Ovary (tissue), 9 donors: ENCODE measurements around the gene BIRC3. TPM values are rescaled to one million over a fixed set of nuclear protein-coding genes. Genes with fewer than 3 reads are reported as not detected.

Experiments used
- DNase-seq, 5 donors: peaks; one replicate each; pipeline ENCODE4 v3.0.0-alpha.2; 2019 to 2020
- H3K27ac ChIP-seq, 2 donors: fragments of 200-600 bp; one replicate each; pipeline versions ENCODE4 v1.5.1 to v1.8.0; 2019 to 2022
- H3K27me3 ChIP-seq: fragments of 200-600 bp; one replicate; pipeline ENCODE4 v1.8.0; 2022
- H3K36me3 ChIP-seq: fragments of 200-600 bp; sonication (generic); one replicate; pipeline ENCODE4 v1.5.1; 2019
- H3K4me1 ChIP-seq: one replicate; pipeline ENCODE4 v1.8.1; 2013; ENCODE audit warnings: mild to moderate bottlenecking, moderate library complexity; ENCODE audit not compliant: insufficient read depth
- H3K4me3 ChIP-seq: fragments of 200-600 bp; sonication (generic); one replicate; pipeline ENCODE4 v1.5.1; 2017
- H3K9me3 ChIP-seq, 2 donors: fragments of 200-600 bp in 1 of 2; sonication (generic) in 1 of 2; one replicate each; pipeline versions ENCODE4 v1.5.1 to v1.8.1; 2013 to 2019; ENCODE audit warnings: mild to moderate bottlenecking in 1 of 2, moderate library complexity in 1 of 2
- EP300 ChIP-seq: sonication (generic); formaldehyde crosslinking; IDR thresholded peaks from one replicate; pipeline ENCODE4 v1.6.1; 2017; ENCODE audit warnings: antibody characterized with exemption
- POLR2A ChIP-seq: fragments of 450-650 bp; IDR thresholded peaks from one replicate; pipeline ENCODE4 v1.6.1; 2017; ENCODE audit warnings: antibody characterized with exemption, mild to moderate bottlenecking, moderate library complexity
- WGBS, 3 donors: extraction: QIAGEN DNeasy Blood & Tissue Kit in 1 of 3; methylation state at CpG; one replicate each; pipeline versions ENCODE4 v1.1.5 to v1.1.7; 2013 to 2017; 5-methylcytosine and 5-hydroxymethylcytosine counted together
- intact Hi-C, 4 donors: fragments of 100-400 bp; cut with DNase I; formaldehyde crosslinking; loops; one replicate each; pipeline versions ENCODE4 v1.11.0 to v1.15.1; 2022 to 2023
- polyA plus RNA-seq, 2 donors: library from polyadenylated mRNA; stranded (reverse); fragments of 200-250 nt in 1 of 2; fragments of 350-450 nt in 1 of 2; fragmentation: Illumina TruSeq in 1 of 2; extraction: RNeasy Lipid Tissue Mini Kit (QIAGEN cat#74804) in 1 of 2; gene quantifications; one replicate each; pipeline ENCODE4 v1.2.3, GENCODE V29; 2013 to 2014
- total RNA-seq, 7 donors: library from RNA; depleted of rRNA in 2 of 7; stranded (reverse); fragments of >200 nt in 2 of 7; fragmentation: NEBNext Ultra II Directional in 3 of 7; extraction: Animal tissue kit (Norgen Biotek cat#: 25700) in 3 of 7; gene quantifications; one replicate each; pipeline versions ENCODE4 v1.1.0 to v1.2.4, GENCODE V29; 2016 to 2023
- TF ChIP-seq, protein P1 (sequence below), 3 donors: fragments of 450-650 bp in 2 of 3; fragments of 200-600 bp in 1 of 3; IDR thresholded peaks; one replicate each; pipeline versions ENCODE4 v1.5.1 to v1.8.0; 2016 to 2022; ENCODE audit warnings: antibody characterized with exemption in 3 of 3, mild to moderate bottlenecking in 1 of 3
- donor health status: DM: no; HTN: no; CAD: no; lungs with moderate emphysema.
- donor health status: DM: no; HTN: no; CAD: no.
- donor health status: Bipolar disorder and iron deficiency.
- donor health status: DM: yes; HTN: yes; CAD: no.
- donor health status: DM: no; HTN: no; CAD: no.
- donor health status: DM: yes; HTN: yes; CAD: no.

The BIRC3 gene
- total and polyA plus RNA-seq, 9 donors: 1.9 to 111 (median 5.1) TPM

- no peak overlapping the region for H3K4me3 ChIP-seq
- H3K27ac ChIP-seq: no peak overlapping the region
- no peaks in the 10 kb centered on the region for H3K27me3 ChIP-seq
- peaks cover 2% of the 10 kb centered on the region for H3K4me1 ChIP-seq
- WGBS, 3 donors: 92 to 93% (median 92%) methylated on average over 25 of the region's 25 CpGs
- no peaks in the 10 kb centered on the region for H3K9me3 ChIP-seq
- no peak for DNase-seq
- H3K36me3 ChIP-seq: no peaks in the 10 kb centered on the region
- intact Hi-C loops: no loop called here
- TF ChIP-seq POLR2A (no peak), EP300 (no peak)
- TF ChIP-seq, protein P1, sequence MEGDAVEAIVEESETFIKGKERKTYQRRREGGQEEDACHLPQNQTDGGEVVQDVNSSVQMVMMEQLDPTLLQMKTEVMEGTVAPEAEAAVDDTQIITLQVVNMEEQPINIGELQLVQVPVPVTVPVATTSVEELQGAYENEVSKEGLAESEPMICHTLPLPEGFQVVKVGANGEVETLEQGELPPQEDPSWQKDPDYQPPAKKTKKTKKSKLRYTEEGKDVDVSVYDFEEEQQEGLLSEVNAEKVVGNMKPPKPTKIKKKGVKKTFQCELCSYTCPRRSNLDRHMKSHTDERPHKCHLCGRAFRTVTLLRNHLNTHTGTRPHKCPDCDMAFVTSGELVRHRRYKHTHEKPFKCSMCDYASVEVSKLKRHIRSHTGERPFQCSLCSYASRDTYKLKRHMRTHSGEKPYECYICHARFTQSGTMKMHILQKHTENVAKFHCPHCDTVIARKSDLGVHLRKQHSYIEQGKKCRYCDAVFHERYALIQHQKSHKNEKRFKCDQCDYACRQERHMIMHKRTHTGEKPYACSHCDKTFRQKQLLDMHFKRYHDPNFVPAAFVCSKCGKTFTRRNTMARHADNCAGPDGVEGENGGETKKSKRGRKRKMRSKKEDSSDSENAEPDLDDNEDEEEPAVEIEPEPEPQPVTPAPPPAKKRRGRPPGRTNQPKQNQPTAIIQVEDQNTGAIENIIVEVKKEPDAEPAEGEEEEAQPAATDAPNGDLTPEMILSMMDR (IDR thresholded peaks at IDR 0.05): no peak
Observed at GRCh38 chr11:102309621-102310541, 7.4 kb upstream of the BIRC3 start.

DNA sequence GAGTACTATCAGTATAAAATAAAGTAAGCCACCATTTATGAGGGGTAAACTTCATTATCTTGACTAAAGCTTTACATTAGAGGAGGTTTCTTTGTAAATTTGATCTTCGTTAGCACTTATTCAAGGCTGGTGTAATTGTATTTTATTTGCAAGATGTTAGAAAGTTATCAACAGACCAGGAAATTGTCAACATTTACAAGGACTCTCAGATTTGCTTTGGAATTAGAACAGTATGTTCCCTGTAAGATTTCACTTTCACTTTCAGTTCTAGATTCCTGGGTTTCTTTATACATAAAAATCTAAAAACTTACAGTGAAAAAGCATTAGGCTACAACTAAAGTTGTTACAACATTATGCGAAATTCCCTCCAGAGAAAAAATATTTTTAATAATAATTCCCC lies 4.6 kb upstream of the BIRC3 start:
- intact Hi-C loops: no loop called here
- Histone ChIP-seq H3K27me3 (no peaks in the 10 kb centered on the region), H3K4me1 (peaks cover under 1% of the 10 kb centered on the region), H3K27ac (peak overlapping the region in 1 of 2 donors; percentile 78), H3K4me3 (peak overlapping the region; percentile 33), H3K9me3 (no peaks in the 10 kb centered on the region), H3K36me3 (no peaks in the 10 kb centered on the region)
- no peak for DNase-seq
- WGBS, 3 donors: 5 to 15% (median 7%) methylated on average over 2 of the region's 2 CpGs
- TF ChIP-seq EP300 (no peak), POLR2A (no peak)
- TF ChIP-seq, protein P1 (IDR thresholded peaks at IDR 0.05): no peak

DNA sequence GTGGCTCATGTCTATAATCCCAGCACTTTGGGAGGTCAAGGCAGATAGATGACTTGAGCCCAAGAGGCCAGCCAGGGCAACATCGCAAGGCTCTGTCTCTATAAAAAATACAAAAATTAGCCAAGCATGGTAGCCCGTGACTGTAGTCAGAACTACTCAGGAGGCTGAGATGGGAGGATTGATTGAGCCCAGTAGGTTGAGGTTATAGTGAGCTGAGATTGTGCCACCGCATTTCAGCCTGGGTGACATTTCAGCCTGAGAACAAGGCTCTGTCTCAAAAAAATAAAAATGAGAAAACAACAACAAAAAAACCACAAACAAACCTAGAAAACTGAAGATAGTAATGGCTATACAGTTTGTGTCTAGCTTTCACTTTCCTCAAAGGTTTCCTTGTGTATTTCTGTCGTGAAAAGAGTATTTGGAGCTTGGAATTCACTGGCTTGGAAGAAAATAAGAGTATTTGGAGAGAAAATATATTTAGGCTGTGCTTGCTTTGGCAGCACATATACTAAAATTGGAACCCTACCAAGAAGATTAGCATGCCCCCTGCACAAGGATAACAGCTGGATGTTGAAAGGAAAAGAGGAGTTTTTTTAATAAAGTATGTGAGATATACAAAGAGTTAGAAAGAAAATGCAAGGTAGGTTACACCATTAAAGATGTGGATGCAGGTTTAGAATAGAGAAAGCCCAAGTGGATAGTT lies 3.9 kb upstream of the BIRC3 start:
- Histone ChIP-seq H3K4me3 (peak overlapping the region; percentile 33), H3K9me3 (no peaks in the 10 kb centered on the region), H3K4me1 (peaks cover 3% of the 10 kb centered on the region), H3K27ac (peak overlapping the region in 1 of 2 donors; percentile 78), H3K36me3 (no peaks in the 10 kb centered on the region), H3K27me3 (no peaks in the 10 kb centered on the region)
- TF ChIP-seq, protein P1 (IDR thresholded peaks at IDR 0.05): no peak
- TF ChIP-seq EP300 (no peak), POLR2A (no peak)
- 13 to 22% (median 18%) methylated on average over 4 of the region's 4 CpGs for WGBS, 3 donors
- intact Hi-C loops: no loop called here
- DNase-seq: no peak

DNA sequence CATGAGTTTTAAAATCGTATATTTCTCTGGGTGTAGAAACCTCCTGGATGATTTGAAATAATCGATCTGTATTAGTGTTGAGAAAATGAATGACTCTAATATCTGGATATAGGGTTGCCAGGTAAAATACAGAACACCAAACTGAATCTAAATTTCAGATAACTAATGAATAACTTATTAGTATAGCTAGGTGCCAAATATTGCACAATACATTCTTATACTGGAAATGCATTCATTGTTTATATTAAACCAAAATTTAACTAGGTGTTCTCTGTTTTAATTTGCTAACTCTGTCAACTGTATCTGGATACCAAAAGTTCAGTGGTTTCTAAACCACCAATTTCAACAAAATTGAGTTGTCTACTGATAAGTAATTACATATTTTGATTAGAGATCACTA lies 2.5 kb upstream of the BIRC3 start:
- TF ChIP-seq, protein P1 (IDR thresholded peaks at IDR 0.05): no peak
- TF ChIP-seq EP300 (no peak), POLR2A (no peak)
- DNase-seq: no peak
- WGBS, 3 donors: 76 to 84% (median 77%) methylated on average over 2 of the region's 2 CpGs
- Histone ChIP-seq H3K27me3 (no peaks in the 10 kb centered on the region), H3K4me1 (peaks cover 3% of the 10 kb centered on the region), H3K9me3 (no peaks in the 10 kb centered on the region), H3K4me3 (no peak overlapping the region), H3K36me3 (no peaks in the 10 kb centered on the region), H3K27ac (no peak overlapping the region)
- intact Hi-C loops: no loop called here
